B cell (primary cell): ENCODE measurements around the gene AK4. TPM values are rescaled to one million over a fixed set of nuclear protein-coding genes. Genes with fewer than 3 reads are reported as not detected.

Source experiments
- ATAC-seq: fragments of 200-7000 bp; cut with Tn5 transposase; one replicate; pipeline ENCODE4 v1.10.0; 2021; ENCODE audit warnings: low read depth, mild to moderate bottlenecking, moderate number of reproducible peaks, moderate library complexity
- CTCF ChIA-PET: fragments of 350-600 bp; sonication (Branson Sonifier 250); formaldehyde crosslinking; loops from one replicate; lab custom pipeline; 2021; ENCODE audit warnings: antibody characterized with exemption, inconsistent platforms; lab: Charles Lee
- POLR2A ChIA-PET: fragments of 350-600 bp; sonication (Branson Sonifier 250); formaldehyde crosslinking; loops from one replicate; lab custom pipeline; 2021; ENCODE audit warnings: antibody characterized with exemption; lab: Charles Lee
- DNase-seq: peaks from one replicate; pipeline ENCODE4 v3.0.0; 2013
- H2AFZ ChIP-seq: 2 replicates; pipeline ENCODE4 v1.6.1; 2012; ENCODE audit warnings: mild to moderate bottlenecking, low read depth, low read length; ENCODE audit not compliant: insufficient read depth, poor library complexity, severe bottlenecking
- H3K27ac ChIP-seq, 2 donors: 1 replicate in 1 of 2; 2 replicates in 1 of 2; pipeline ENCODE4 v1.5.1; 2012 to 2013; ENCODE audit warnings: low read length in 2 of 2, mild to moderate bottlenecking in 2 of 2, moderate library complexity in 1 of 2
- H3K27me3 ChIP-seq, 4 experiments: fragments of 200-600 bp in 1 of 4; sonication (generic) in 1 of 4; replicated peaks in 1 of 4; 1 replicate in 2 of 4; 2 replicates in 2 of 4; pipeline versions ENCODE4 v1.6.1 to v1.7.0; 2013 to 2016; ENCODE audit warnings: low read length in 3 of 4, mild to moderate bottlenecking in 2 of 4, mixed read lengths in 1 of 4, moderate library complexity in 1 of 4; ENCODE audit not compliant: insufficient read depth in 4 of 4, control insufficient read depth in 3 of 4; ENCODE audit errors: control extremely low read depth in 1 of 4
- H3K36me3 ChIP-seq, 2 experiments: replicated peaks in 1 of 2; 1 replicate in 1 of 2; 2 replicates in 1 of 2; pipeline versions ENCODE4 v1.6.1 to v1.7.1; 2013; ENCODE audit warnings: low read length in 1 of 2; ENCODE audit not compliant: insufficient read depth in 2 of 2, control insufficient read depth in 1 of 2; ENCODE audit errors: control extremely low read depth in 1 of 2, extremely low read depth in 1 of 2
- H3K4me1 ChIP-seq, 2 donors: fragments of 200-600 bp in 1 of 2; sonication (generic) in 1 of 2; 1 replicate in 1 of 2; 2 replicates in 1 of 2; pipeline versions ENCODE4 v1.5.1 to v1.6.1; 2013 to 2017; ENCODE audit warnings: low read length in 2 of 2; ENCODE audit not compliant: control insufficient read depth in 2 of 2, insufficient read depth in 2 of 2
- H3K4me2 ChIP-seq: replicated peaks from 2 replicates; pipeline ENCODE3; 2012; ENCODE audit warnings: mild to moderate bottlenecking, low read depth, low read length; ENCODE audit not compliant: poor library complexity, severe bottlenecking
- H3K4me3 ChIP-seq, 5 experiments: fragments of 200-600 bp in 1 of 5; sonication (generic) in 1 of 5; 1 replicate in 3 of 5; 2 replicates in 2 of 5; pipeline versions ENCODE4 v1.5.1 to v1.7.0; 2011 to 2016; ENCODE audit warnings: low read length in 4 of 5, mild to moderate bottlenecking in 4 of 5, low read depth in 2 of 5, control low read depth in 1 of 5, moderate library complexity in 1 of 5; ENCODE audit not compliant: insufficient read depth in 1 of 5; ENCODE audit errors: control extremely low read depth in 1 of 5, extremely low read depth in 1 of 5
- H3K79me2 ChIP-seq: fragments of 200-600 bp; sonication (generic); one replicate; pipeline ENCODE4 v1.6.0; 2016; ENCODE audit warnings: low read length; ENCODE audit not compliant: control insufficient read depth, insufficient read depth
- H3K9ac ChIP-seq: fragments of 200-600 bp; sonication (generic); 2 replicates; pipeline ENCODE4 v1.6.1; 2017; ENCODE audit warnings: mild to moderate bottlenecking, low read length, moderate library complexity
- H3K9me3 ChIP-seq, 3 donors: one replicate each; pipeline versions ENCODE4 v1.6.1 to v1.7.1; 2013; ENCODE audit warnings: low read length in 2 of 3; ENCODE audit not compliant: control insufficient read depth in 2 of 3, insufficient read depth in 1 of 3; ENCODE audit errors: control extremely low read depth in 1 of 3
- H4K20me1 ChIP-seq: 2 replicates; pipeline ENCODE4 v1.6.0; 2012; ENCODE audit warnings: mild to moderate bottlenecking, low read length; ENCODE audit not compliant: insufficient read depth, control insufficient read depth, poor library complexity, severe bottlenecking
- H3K27ac Mint-ChIP-seq: one replicate; pipeline ENCODE4 v1.8.0; 2021; ENCODE audit warnings: mixed read lengths
- H3K27me3 Mint-ChIP-seq: one replicate; pipeline ENCODE4 v1.8.0; 2021; ENCODE audit warnings: mixed read lengths
- H3K4me1 Mint-ChIP-seq: one replicate; pipeline ENCODE4 v1.8.0; 2021; ENCODE audit warnings: mixed read lengths
- H3K4me3 Mint-ChIP-seq: one replicate; pipeline ENCODE4 v1.8.0; 2021; ENCODE audit warnings: mixed read lengths
- H3K9me3 Mint-ChIP-seq: one replicate; pipeline ENCODE4 v1.8.0; 2022; ENCODE audit warnings: mixed read lengths; ENCODE audit not compliant: insufficient read depth
- CTCF ChIP-seq: fragments of 200-600 bp; IDR thresholded peaks from one replicate; pipeline ENCODE4 v1.8.0; 2022; ENCODE audit warnings: antibody characterized with exemption, mild to moderate bottlenecking
- EZH2 ChIP-seq: IDR thresholded peaks from 2 replicates; pipeline ENCODE4 v1.6.1; 2012; ENCODE audit warnings: borderline replicate concordance, low read depth, mild to moderate bottlenecking, moderate library complexity, low read length; ENCODE audit not compliant: insufficient read depth, poor library complexity, severe bottlenecking
- WGBS: methylation state at CpG from one replicate; pipeline ENCODE4 v1.1.5; 2013; ENCODE audit warnings: missing lambda C conversion rate; ENCODE audit not compliant: insufficient coverage; 5-methylcytosine and 5-hydroxymethylcytosine counted together
- intact Hi-C: fragments of 100-400 bp; cut with micrococcal nuclease; formaldehyde crosslinking; loops from one replicate; pipeline ENCODE4 v1.10.0; 2022
- polyA plus RNA-seq: library from polyadenylated mRNA; depleted of rRNA; stranded (reverse); fragments of >200 nt; gene quantifications from 2 replicates; pipeline ENCODE4 v1.2.3, GENCODE V29; 2012
- total RNA-seq, 2 donors: library from RNA; stranded (reverse); fragments of 120-200 nt in 1 of 2; gene quantifications; 1 replicate in 1 of 2; 2 replicates in 1 of 2; pipeline versions ENCODE4 v1.2.3 to v1.2.4, GENCODE V29; 2013 to 2022

AK4 gene
- total and polyA plus RNA-seq, 2 donors (not counting 1 experiment from before 2014, with no cell fraction given): 0.34 TPM; not detected in 1

- peaks cover 16 to 19% of the 10 kb centered on the region in 2 donors for H3K4me1 ChIP-seq
- no peak overlapping the region for H3K4me3 Mint-ChIP-seq
- H3K27ac ChIP-seq: no peak overlapping the region
- H3K27me3 Mint-ChIP-seq: peaks cover 53% of the 10 kb centered on the region
- H3K9me3 Mint-ChIP-seq: no peaks in the 10 kb centered on the region
- no peak overlapping the region for H2AFZ ChIP-seq
- TF ChIP-seq EZH2: no peak
- TF ChIP-seq CTCF: no peak
- ChIA-PET POLR2A (no interaction called here), CTCF (no interaction called here)
- peaks cover 21% of the 10 kb centered on the region for H3K4me1 Mint-ChIP-seq
- no CpG with 5 or more reads among the region's 1 CpG for WGBS
- no peaks in the 10 kb centered on the region for H4K20me1 ChIP-seq
- no peaks in the 10 kb centered on the region for H3K36me3 ChIP-seq
- H3K4me2 ChIP-seq: no peak overlapping the region
- DNase-seq: no peak
- H3K9ac ChIP-seq: no peak overlapping the region
- intact Hi-C loops: no loop called here
- H3K9me3 ChIP-seq: peaks cover 0 to 3% (median 0%) of the 10 kb centered on the region in 3 donors
- peaks cover 0 to 36% (median 27%) of the 10 kb centered on the region in 4 experiments for H3K27me3 ChIP-seq
- H3K79me2 ChIP-seq: no peaks in the 10 kb centered on the region
- no peak overlapping the region for H3K27ac Mint-ChIP-seq
- H3K4me3 ChIP-seq: no peak overlapping the region
- no peak for ATAC-seq
Measured at GRCh38 chr1:65267683-65268082, 119.7 kb downstream of the AK4 start.

- no peak overlapping the region for H3K27ac Mint-ChIP-seq
Measured at GRCh38 chr1:65269612-65270011, 121.6 kb downstream of the AK4 start.

More at GRCh38 chr1:65269612-65270011, 121.6 kb downstream of the AK4 start:
- no peak overlapping the region for H3K9ac ChIP-seq
- H3K27me3 Mint-ChIP-seq: peaks cover 39% of the 10 kb centered on the region
- no peak overlapping the region for H3K4me3 ChIP-seq
- WGBS: 100% methylated on average over 1 of the region's 2 CpGs
- intact Hi-C loops: no loop called here
- no peak for ATAC-seq
- CTCF ChIA-PET: no interaction called here
- no peak for TF ChIP-seq EZH2
- no peak for TF ChIP-seq CTCF
- H3K4me1 Mint-ChIP-seq: peaks cover 17% of the 10 kb centered on the region
- no peak for DNase-seq
- no peaks in the 10 kb centered on the region for H3K79me2 ChIP-seq
- H3K4me3 Mint-ChIP-seq: no peak overlapping the region
- H3K4me2 ChIP-seq: no peak overlapping the region
- H2AFZ ChIP-seq: no peak overlapping the region
- peaks cover 14 to 17% of the 10 kb centered on the region in 2 donors for H3K4me1 ChIP-seq
- peaks cover 0 to 3% (median 0%) of the 10 kb centered on the region in 3 donors for H3K9me3 ChIP-seq
- H3K27me3 ChIP-seq: peaks cover 0 to 30% (median 23%) of the 10 kb centered on the region in 4 experiments
- H3K9me3 Mint-ChIP-seq: no peaks in the 10 kb centered on the region
- no peak overlapping the region for H3K27ac ChIP-seq
- no peaks in the 10 kb centered on the region for H3K36me3 ChIP-seq
- POLR2A ChIA-PET: no interaction called here
- no peaks in the 10 kb centered on the region for H4K20me1 ChIP-seq
